ENCODE results near the gene IGF1R. TPM values are rescaled to one million over a fixed set of nuclear protein-coding genes. Genes with fewer than 3 reads are reported as not detected.
A peak's percentile ranks its signal among the peaks of the same experiment; 100 is the strongest.

IGF1R gene
- total and polyA plus RNA-seq, 2 of the 13 experiments (the other 11 are each of a cell fraction or from before 2014, with no cell fraction given) = 15.9 to 18.4 TPM

- peak overlapping the region; percentile 86 for H3K4me2 ChIP-seq (ENCODE audit: low read depth, low read length)
- peaks cover 8% of the 10 kb centered on the region; the same call in 1 of the 2 replicates for H3K4me1 ChIP-seq (ENCODE audit: insufficient read depth, low read length)
- peaks cover 25% of the 10 kb centered on the region for H3K79me2 ChIP-seq (ENCODE audit: insufficient read depth, low read length)
- WGBS (ENCODE audit: low lambda C conversion rate) = 25% methylated on average over 7 of the region's 7 CpGs
- intact Hi-C loops (cut with micrococcal nuclease; ENCODE audit: unreplicated experiment) (no loop called here), in situ Hi-C loops (cut with HindIII; ENCODE audit: extremely low pct_ligation_motif_present, low pct_unique_long_range_greater_than_20kb) (no loop called here)
- POLR2A ChIA-PET = interaction anchor here (0.6 to 2.2 kb wide), 3 partner anchors 25 to 442 kb away, joined by 3 to 10 read pairs (median 5); no protein-coding TSS in a partner anchor
- TF ChIP-seq ZNF557 (CRISPR knock-in tag; IDR thresholded peaks at IDR 0.05) (no peak), CBX2 (IDR thresholded peaks at IDR 0.05; ENCODE audit: low read depth, low read length) (peak; percentile 93), CBX2 (CRISPR knock-in tag; IDR thresholded peaks at IDR 0.05; ENCODE audit: low read depth) (no peak), ZUFSP (CRISPR knock-in tag; IDR thresholded peaks at IDR 0.05; ENCODE audit: borderline replicate concordance) (no peak)
- H2AFZ ChIP-seq (ENCODE audit: low read length) = no peak overlapping the region
- BruUV-seq (replicated peaks) = TSS peak; percentile 51
- H3K36me3 ChIP-seq (replicated peaks in 1 of 2; ENCODE audit: control insufficient read depth in 1 of 2, insufficient read depth in 2 of 2, low read length in 2 of 2) = no peaks in the 10 kb centered on the region
- no peak for ATAC-seq
- FAIRE-seq = no peak
- no peak overlapping the region for H3K27ac ChIP-seq (ENCODE audit: extremely low read length, insufficient read depth, low read length)
- peak overlapping the region; percentile 66; the same call in 1 of the 2 replicates for H3K9ac ChIP-seq (ENCODE audit: insufficient read depth, low read depth, low read length)
- peaks cover 1 to 35% of the 10 kb centered on the region in 2 experiments for H3K27me3 ChIP-seq (ENCODE audit: control insufficient read depth in 1 of 2, insufficient read depth in 2 of 2, low read length in 2 of 2)
- H3K4me3 ChIP-seq (replicated peaks in 1 of 3; ENCODE audit: insufficient read depth in 1 of 3, low read depth in 2 of 3, low read length in 3 of 3) = peak overlapping the region; percentile 77 to 78 (median 78)
- CTCF ChIA-PET (ENCODE audit: low intra/inter-chr PET ratio, low total read pairs) = interaction anchor here (0.7 to 1.4 kb wide), 2 partner anchors 127 to 202 kb away, joined by 3 to 6 read pairs; no protein-coding TSS in a partner anchor
- no peak for DNase-seq (ENCODE audit: low spot score)
- no peaks in the 10 kb centered on the region for H3K9me3 ChIP-seq (ENCODE audit: low read length)
- 0 out of 2 replicates have a peak, but pooled peaks cover 6% of the 10 kb centered on the region for H4K20me1 ChIP-seq (ENCODE audit: insufficient read depth, low read length)
These were observed 1.8 kb upstream of the IGF1R start for GRCh38 chr15:98646546-98647025.
